Measurements from ENCODE around the gene PCDHA1. TPM values are rescaled to one million over a fixed set of nuclear protein-coding genes. Genes with fewer than 3 reads are reported as not detected.

PCDHA1 gene
- total RNA-seq, 4 donors from 2014 or later: 0.41 TPM; not detected in 3

DNA sequence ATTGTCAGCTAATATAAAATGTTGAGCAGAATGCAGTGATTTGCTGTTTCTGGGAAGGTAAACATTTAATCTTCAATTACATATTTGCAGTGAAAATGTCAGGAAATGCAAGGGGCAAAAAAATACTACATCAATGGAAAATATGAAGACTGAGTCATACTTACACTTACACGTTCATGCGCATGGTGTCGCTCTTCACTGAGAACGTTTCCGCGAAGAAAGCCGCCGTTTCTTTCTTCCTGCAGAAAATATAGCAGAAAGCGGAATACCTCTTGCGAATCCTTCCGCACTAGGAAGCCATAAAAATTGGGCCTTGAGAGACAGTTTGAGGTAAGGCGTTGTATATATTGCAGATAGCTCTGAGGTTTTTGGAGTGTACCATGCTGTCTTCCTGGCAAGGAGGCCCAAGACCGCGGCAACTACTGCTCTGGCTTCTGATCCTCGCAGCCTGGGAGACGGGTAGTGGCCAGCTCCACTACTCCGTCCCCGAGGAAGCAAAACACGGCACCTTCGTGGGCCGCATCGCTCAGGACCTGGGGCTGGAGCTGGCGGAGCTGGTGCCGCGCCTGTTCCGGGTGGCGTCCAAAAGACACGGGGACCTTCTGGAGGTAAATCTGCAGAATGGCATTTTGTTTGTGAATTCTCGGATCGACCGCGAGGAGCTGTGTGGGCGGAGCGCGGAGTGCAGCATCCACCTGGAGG, 96.1 kb downstream of the PCDHA1 start, which contains the start of gene PCDHA13:
TSS of gene PCDHA13 (plus strand) at position 236 of the 702 bp plus-strand sequence. CDS start at position 381, 145 bp downstream.
- Histone ChIP-seq H3K36me3 (no peaks in the 10 kb centered on the region), H3K4me3 (no peak within 1 kb of the TSS), H3K9me3 (peaks cover 0 to 15% of the 10 kb centered on the region in 2 donors), H3K27me3 (no peaks in the 10 kb centered on the region), H3K27ac (no peak within 1 kb of the TSS), H3K4me1 (no peaks in the 10 kb centered on the region)
- peak in 1 of 2 donors; percentile 12 for DNase-seq
- intact Hi-C loops (cut with DNase I; ENCODE audit: low total_unique reads): no loop called here
- TF ChIP-seq CTCF (IDR thresholded peaks at IDR 0.05): peak; percentile 10 to 50 (median 18)
- no peak for TF ChIP-seq POLR2A (IDR thresholded peaks at IDR 0.05)

GRCh38 chr5:140882591-140882899, 96.6 kb downstream of the PCDHA1 start:
- TF ChIP-seq POLR2A (IDR thresholded peaks at IDR 0.05) (no peak), CTCF (IDR thresholded peaks at IDR 0.05) (peak in 2 of 4 experiments; percentile 2 to 16)
- Histone ChIP-seq H3K27me3 (no peaks in the 10 kb centered on the region), H3K9me3 (peaks cover 0 to 15% of the 10 kb centered on the region in 2 donors), H3K27ac (no peak overlapping the region), H3K36me3 (no peaks in the 10 kb centered on the region), H3K4me1 (no peaks in the 10 kb centered on the region), H3K4me3 (no peak overlapping the region)
- intact Hi-C loops (cut with DNase I; ENCODE audit: low total_unique reads): no loop called here
- no peak for DNase-seq

DNA sequence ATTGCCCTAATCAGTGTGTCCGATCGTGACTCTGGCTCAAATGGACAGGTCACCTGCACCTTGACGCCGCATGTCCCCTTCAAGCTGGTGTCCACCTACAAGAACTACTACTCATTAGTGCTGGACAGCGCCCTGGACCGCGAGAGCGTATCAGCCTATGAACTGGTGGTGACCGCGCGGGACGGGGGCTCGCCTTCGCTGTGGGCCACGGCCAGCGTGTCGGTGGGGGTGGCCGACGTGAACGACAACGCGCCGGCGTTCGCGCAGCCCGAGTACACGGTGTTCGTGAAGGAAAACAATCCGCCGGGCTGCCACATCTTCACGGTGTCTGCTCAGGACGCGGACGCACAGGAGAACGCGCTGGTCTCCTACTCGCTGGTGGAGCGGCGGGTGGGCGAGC, 97.4 kb downstream of the PCDHA1 start:
- Histone ChIP-seq H3K27me3 (no peaks in the 10 kb centered on the region), H3K4me1 (no peaks in the 10 kb centered on the region), H3K36me3 (no peaks in the 10 kb centered on the region), H3K4me3 (no peak overlapping the region), H3K9me3 (peaks cover 0 to 15% of the 10 kb centered on the region in 2 donors), H3K27ac (no peak overlapping the region)
- intact Hi-C loops (cut with DNase I; ENCODE audit: low total_unique reads): no loop called here
- no peak for DNase-seq
- TF ChIP-seq CTCF (IDR thresholded peaks at IDR 0.05) (no peak), POLR2A (IDR thresholded peaks at IDR 0.05) (no peak)

DNA sequence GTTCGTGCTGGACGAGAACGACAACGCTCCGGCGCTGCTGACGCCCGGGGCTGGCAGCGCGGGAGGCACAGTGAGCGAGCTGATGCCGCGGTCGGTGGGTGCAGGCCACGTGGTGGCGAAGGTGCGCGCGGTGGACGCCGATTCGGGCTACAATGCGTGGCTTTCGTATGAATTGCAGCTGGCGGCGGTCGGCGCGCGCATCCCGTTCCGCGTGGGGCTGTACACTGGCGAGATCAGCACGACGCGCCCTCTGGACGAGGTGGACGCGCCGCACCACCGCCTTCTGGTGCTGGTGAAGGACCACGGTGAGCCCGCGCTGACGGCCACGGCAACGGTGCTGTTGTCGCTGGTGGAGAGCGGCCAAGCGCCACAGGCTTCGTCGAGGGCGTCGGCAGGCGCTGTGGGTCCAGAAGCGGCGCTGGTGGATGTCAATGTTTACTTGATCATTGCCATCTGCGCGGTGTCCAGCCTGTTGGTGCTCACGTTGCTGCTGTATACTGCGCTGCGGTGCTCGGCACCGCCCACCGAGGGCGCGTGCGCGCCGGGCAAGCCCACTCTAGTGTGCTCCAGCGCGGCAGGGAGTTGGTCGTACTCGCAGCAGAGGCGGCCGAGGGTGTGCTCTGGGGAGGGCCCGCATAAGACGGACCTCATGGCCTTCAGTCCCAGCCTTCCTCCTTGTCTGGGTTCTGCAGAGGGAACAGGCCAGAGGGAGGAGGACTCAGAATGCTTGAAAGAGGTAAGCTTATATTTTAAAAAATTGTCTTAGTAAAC, 98.2 kb downstream of the PCDHA1 start:
- Histone ChIP-seq H3K9me3 (peaks cover 0 to 15% of the 10 kb centered on the region in 2 donors), H3K36me3 (no peaks in the 10 kb centered on the region), H3K27me3 (no peaks in the 10 kb centered on the region), H3K4me3 (no peak overlapping the region), H3K4me1 (no peaks in the 10 kb centered on the region), H3K27ac (no peak overlapping the region)
- no peak for TF ChIP-seq CTCF (IDR thresholded peaks at IDR 0.05)
- TF ChIP-seq POLR2A (IDR thresholded peaks at IDR 0.05): no peak
- intact Hi-C loops (cut with DNase I; ENCODE audit: low total_unique reads): no loop called here
- no peak for DNase-seq

DNA sequence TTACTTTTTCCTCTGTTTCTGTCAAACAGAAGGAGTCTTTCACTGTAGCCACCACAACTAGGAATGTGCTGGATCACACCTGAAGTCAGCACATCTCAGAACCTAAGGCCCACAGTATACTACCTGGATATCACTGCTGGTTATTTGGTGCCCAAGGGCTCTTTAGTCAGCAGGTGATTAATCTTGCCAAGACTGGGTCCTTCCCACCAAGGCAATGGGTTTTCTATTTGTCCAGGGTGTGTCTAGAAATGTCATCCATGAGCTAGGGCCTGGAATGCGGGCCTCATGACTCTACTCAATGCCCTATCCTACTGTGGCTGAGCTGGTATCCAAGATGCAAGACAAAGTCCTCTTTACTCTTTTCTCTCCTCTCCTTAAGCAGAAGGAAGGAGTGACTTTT, 130.4 kb downstream of the PCDHA1 start:
- Histone ChIP-seq H3K9me3 (no peaks in the 10 kb centered on the region), H3K36me3 (no peaks in the 10 kb centered on the region), H3K4me1 (no peaks in the 10 kb centered on the region), H3K4me3 (no peak overlapping the region), H3K27ac (no peak overlapping the region), H3K27me3 (no peaks in the 10 kb centered on the region)
- TF ChIP-seq POLR2A (IDR thresholded peaks at IDR 0.05) (no peak), CTCF (IDR thresholded peaks at IDR 0.05) (no peak)
- DNase-seq: no peak
- intact Hi-C loops (cut with DNase I; ENCODE audit: low total_unique reads): no loop called here

Measured in uterus (tissue), 4 donors.